PC-3 (cell line): ENCODE measurements around the gene MROH2A.

Experiments used
- CTCF ChIP-seq: fragments of 300-600 bp; sonication (generic); conservative IDR thresholded peaks from 2 replicates; pipeline ENCODE4 v1.5.1; 2017; ENCODE audit warnings: antibody characterized with exemption, low read depth, mild to moderate bottlenecking, low read length
- EZH2phosphoT487 ChIP-seq: fragments of 300-600 bp; sonication (generic); IDR thresholded peaks from 2 replicates; pipeline ENCODE4 v1.6.1; 2018; ENCODE audit warnings: mild to moderate bottlenecking, antibody characterized with exemption, low read length, borderline replicate concordance

- TF ChIP-seq CTCF, result no peak
- TF ChIP-seq EZH2phosphoT487, result no peak
Measured at GRCh38 chr2:233854241-233854981, 76.3 kb downstream of the MROH2A start, which contains the start of gene HJURP.
